ENCODE measurements around the gene SKP1.
"Not testable (repeated sequence)": the region's sequence is repeated elsewhere in the genome, so short reads cannot be mapped to it uniquely, and the experiment has no call there.

SKP1 gene

GRCh38 chr5:134177369-134178095 is 782 bp upstream of the SKP1 start:
- no peak for DNase-seq

GRCh38 chr5:134175921-134176510 is 734 bp downstream of the SKP1 start:
- peak; percentile 21 for DNase-seq

DNA sequence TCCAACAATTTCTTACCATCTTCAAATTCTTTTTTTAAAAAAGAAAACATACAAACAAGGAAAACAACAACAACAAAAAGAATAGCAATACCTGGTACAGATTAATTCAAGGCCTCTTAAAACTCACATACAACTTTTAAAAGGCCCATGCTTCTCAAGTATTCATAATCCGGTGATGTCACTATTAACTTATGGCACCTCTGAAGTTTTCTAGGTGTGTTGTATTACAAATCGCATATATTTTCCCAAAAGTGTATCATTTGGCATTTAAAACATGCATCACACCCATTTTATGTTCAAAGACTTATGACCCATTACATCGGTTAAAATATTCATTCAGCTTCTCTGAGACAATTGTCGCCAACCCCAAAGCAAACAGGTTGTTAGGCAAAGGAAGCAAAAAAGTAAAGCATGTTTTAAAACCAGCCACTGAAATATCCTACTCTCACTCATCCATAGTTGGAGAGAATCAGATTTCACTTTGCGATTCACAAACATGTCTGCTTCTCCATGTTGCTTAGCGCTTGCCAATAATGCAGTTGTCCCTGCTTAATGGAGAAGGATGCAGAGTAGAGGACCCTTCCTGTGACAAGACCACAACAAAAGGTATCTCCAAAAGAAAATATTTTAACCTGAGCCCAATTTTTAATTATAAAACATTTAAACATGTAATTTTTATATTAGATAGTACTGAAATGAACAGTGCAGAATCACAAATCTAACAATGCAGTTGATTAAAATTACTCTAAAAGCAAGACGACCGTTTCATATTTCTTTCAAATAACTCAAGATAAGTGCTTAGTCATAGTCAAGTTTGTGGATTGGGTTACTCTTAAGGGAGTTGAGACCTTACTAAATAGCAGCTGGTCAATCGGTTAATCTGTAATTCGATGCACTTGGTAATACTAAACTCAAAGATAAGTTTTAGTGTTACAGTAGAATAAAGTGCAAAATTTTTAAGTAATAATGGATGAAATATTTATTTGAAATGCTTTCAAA is 1.6 kb downstream of the SKP1 start:
- no peak for DNase-seq

GRCh38 chr5:134171972-134172371 is 4.8 kb downstream of the SKP1 start:
- no peak for DNase-seq

GRCh38 chr5:134162592-134162991 is 14.2 kb downstream of the SKP1 start:
- no peak for DNase-seq

- DNase-seq: no peak
These were observed 15.0 kb downstream of the SKP1 start for GRCh38 chr5:134161513-134162395.

- DNase-seq: no peak
These were observed 23.1 kb downstream of the SKP1 start for GRCh38 chr5:134153657-134154056.

GRCh38 chr5:134153241-134153640 is 23.5 kb downstream of the SKP1 start:
- DNase-seq: no peak

- not testable (repeated sequence) for DNase-seq
These were observed 24.4 kb downstream of the SKP1 start for GRCh38 chr5:134152173-134152832.

DNA sequence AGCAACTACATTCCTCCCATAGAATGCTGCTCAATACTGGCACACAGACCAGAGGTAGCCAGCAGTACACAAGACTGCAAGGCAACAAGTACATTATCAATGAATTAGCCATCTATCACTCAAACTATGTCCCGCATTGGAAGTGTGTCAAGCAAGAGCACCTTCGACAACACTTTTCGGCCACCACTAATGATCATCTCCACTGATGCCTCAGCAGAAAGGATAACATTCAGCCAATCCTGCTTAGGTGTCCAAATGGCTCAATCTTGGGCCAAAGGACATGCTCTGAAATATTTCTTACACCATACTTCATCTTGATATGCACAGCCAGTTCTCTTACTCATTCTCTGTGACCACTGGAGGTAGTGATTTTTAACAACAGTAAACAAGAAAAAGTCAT is 25.0 kb downstream of the SKP1 start:
- DNase-seq: no peak

DNA sequence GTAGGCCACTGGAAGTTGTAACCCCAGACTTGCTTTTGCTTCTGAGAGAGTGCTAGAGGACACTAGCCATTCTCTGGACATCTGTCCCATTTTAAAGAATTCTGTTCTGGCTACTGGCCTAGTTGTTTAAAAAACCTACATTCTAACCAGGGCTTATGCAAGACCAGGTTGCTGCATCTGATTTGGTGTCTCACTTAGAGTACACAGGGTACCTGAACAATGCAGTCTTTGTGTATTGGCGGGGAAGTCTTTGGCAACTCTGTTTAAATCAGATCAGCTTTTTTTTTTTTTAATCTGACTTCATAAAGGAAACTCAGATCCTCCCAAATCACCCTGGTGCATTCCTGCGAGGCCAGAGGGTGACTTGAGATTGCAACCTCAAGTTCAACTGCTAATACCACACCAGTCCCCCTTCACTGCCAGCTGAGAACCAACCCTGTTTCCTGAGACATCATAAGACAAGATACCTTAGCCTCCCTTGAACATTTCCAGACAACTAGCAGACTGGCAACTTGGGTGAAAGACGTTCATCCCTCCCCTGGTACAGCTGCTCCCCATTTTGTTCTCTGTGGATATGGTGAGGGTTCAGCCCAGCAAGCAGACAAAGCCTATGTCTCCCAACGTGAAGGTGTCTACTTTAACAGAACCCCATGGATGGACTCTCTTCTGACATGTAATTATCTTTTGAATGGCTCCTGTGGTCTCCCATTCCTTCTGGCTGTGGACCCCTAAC is 27.0 kb downstream of the SKP1 start:
- DNase-seq: no peak

DNA sequence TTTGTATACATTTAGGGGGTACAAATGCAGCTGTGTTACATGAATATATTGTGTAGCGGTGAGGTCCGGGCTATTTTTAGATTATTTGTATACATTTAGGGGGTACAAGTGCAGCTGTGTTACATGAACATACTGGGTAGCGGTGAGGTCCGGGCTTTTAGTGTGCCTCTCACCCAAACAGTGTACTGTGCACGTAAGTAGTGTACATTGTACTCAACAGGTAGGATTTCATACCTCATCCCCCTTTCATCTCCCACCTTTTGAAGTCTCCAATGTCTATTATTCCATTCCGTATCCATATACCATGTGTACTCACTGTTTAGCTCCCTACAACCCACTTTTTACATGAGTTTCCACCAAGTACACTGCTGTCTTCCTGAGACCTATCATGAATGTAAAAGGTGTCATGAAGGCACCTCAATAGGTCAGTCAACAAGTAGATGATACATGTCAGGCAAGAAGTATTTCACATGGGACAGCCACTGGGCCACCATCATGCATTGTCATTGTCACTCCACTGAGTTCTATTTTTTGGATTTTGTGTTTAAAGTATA is 27.7 kb downstream of the SKP1 start:
- no peak for DNase-seq

DNA sequence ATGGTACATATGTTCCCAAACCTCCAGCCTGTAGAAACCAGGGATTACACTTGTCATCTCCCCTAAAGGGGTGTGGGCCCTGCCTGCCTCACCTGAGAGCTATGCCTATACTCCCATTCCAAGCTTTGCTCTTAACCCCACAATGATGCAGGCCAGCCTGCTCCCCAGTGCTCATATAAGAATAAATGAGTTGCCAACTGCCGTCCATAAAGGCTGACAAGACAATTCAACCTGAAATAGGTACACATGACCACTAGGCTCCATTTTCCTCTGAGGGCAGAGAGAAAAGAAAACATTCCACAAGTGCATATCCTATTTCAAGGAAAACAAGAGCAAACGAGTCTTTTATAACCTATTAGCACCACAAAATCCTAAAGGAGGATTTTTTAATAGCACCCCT is 28.4 kb downstream of the SKP1 start:
- DNase-seq: no peak

- DNase-seq: no peak
These were observed 29.9 kb downstream of the SKP1 start for GRCh38 chr5:134146651-134147518.

- peak; percentile 80 for DNase-seq
These were observed 30.8 kb downstream of the SKP1 start for GRCh38 chr5:134145779-134146581.

DNA sequence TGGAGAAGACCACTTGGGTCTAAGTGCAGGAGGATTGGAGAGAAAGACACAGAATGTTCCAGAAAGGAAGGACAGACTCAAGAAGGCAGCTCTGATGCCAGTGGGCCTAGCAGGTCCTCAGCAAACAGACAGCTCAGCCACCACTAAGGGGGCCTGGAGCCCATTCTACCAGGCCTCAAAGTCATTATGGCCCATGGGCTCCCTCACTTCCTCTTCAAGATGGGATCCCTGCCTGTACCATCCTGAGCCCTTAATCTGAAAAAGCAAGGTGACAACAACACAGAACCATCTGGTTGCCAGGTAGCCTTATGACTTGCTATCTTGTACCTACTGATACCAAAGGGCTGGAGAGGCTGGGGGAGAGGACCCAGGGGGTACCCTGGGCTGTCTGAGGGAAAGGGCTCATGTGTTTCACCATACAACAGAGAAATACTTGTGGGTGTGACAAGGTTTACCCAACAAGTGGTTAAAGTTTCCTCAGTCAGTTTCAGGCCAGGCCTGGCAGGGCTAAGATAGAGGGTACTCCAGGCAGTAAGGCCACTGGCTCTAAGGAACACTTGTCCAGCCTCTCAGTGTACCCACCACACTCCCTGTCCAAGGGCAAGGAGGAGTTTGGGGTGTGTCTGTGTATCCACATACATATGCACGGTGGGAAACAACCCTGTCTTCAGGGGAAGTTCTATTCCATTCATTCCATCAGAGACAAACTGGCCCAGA is 31.6 kb downstream of the SKP1 start:
- no peak for DNase-seq

DNA sequence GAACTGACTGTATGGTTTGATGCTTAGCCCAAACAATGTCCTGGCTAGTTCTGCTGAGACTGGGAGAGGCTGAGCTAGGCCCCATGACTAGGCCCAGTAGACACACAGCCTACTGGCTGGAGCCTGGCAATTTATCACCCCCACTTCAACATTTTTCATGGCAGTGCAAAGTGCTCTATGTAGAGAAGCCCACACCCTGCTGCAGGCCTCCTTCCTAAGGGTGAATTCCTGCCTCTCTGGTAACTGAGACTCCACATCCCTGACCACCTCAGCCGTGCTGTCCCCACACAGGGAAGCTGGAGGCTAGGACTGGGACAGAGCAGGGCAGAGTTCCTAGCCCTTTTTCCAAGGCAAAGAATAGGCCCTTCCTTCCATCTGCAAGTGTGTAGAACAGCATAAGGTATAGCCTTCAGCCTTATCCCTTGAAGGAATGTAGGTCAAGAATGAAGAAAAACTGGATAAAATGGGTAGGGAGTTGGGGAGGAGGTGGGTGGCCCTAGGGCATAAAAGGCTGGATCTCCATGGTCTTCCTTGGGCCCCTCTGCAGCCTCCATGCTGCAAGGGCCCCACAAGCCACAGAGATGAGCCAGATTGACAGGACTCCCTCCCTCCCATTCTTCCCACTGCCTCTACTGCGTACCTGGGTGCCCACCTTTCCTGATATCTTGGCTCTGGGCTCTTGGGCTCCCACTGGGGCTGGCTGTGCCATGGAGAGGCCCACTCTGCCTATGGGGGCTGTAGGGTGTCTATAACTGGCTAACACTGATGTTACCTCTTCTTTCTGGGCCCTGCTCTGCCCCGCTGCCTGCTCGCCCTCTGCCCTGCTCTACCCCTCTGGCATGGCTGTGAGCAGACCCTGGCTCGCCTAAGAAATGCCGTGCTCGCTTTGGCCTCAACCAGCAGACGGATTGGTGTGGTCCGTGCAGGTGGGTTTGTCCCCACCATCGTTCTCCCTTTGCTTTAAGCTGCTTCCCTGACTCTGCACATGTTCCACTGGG is 32.5 kb downstream of the SKP1 start:
- no peak for DNase-seq
